HEK293T (cell line): ENCODE measurements around the gene ROS1.

Experiments used
- ARNT ChIP-seq: fragments of 450-650 bp; IDR thresholded peaks from 2 replicates; pipeline ENCODE4 v1.6.1; 2017; ENCODE audit warnings: mild to moderate bottlenecking
- BHLHE40 ChIP-seq: fragments of 450-650 bp; IDR thresholded peaks from 2 replicates; pipeline ENCODE4 v1.6.1; 2016; ENCODE audit warnings: mild to moderate bottlenecking, moderate library complexity, borderline replicate concordance
- ELF4 ChIP-seq: fragments of 450-650 bp; IDR thresholded peaks from 2 replicates; pipeline ENCODE4 v1.6.1; 2017; ENCODE audit warnings: antibody characterized with exemption
- FOXA1 ChIP-seq: fragments of 450-650 bp; IDR thresholded peaks from 2 replicates; pipeline ENCODE4 v1.6.1; 2016; ENCODE audit warnings: mild to moderate bottlenecking
- FOXM1 ChIP-seq: fragments of 450-650 bp; IDR thresholded peaks from 2 replicates; pipeline ENCODE4 v1.6.1; 2017; ENCODE audit warnings: mild to moderate bottlenecking, borderline replicate concordance
- LEF1 ChIP-seq: fragments of 450-650 bp; IDR thresholded peaks from 2 replicates; pipeline ENCODE4 v1.6.1; 2017; ENCODE audit warnings: mild to moderate bottlenecking, borderline replicate concordance
- NFRKB ChIP-seq: fragments of 450-650 bp; IDR thresholded peaks from 2 replicates; pipeline ENCODE4 v1.6.1; 2016; ENCODE audit warnings: mild to moderate bottlenecking, moderate library complexity
- SUZ12 ChIP-seq: fragments of 450-650 bp; IDR thresholded peaks from 2 replicates; pipeline ENCODE4 v1.6.1; 2016; ENCODE audit warnings: mild to moderate bottlenecking
- TARDBP ChIP-seq: fragments of 450-650 bp; IDR thresholded peaks from 2 replicates; pipeline ENCODE4 v1.6.1; 2016

DNA sequence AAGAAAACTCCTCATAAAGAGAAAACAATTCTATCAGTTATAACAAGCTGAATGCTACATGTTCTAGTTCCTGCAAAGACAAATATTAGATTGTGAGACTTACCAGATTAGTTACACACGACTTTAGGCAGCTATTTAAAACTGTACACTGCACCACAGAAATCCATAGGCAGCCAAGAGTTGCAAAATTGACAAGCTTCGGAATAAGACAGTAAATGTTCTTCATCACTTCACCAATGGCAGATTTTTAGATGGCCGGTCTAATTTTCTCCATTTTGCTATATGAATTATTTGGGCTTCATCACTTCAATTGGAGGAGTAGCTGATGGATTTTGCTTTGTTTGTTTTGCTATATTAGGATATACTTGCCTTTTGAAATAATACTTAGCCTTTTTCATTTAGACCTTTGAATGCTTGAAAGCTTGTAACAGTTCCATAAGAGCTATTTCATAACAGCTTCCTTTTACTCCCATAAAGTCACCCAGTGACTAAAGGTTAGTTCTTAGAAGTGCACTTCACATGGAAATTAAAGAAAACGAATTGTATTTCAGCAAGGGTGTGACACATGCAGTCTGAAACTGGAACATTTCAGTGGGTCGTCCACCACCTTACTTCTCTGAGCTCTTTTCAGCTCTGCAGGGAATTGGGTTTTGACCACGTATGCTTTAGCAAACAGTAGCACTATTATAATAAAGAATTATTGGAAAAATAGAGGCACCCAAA is at the start of gene ROS1:
- TF ChIP-seq LEF1: no peak
- no peak for TF ChIP-seq NFRKB
- no peak for TF ChIP-seq ARNT
- TF ChIP-seq FOXA1: no peak
- TF ChIP-seq TARDBP: no peak
- no peak for TF ChIP-seq SUZ12
- TF ChIP-seq FOXM1: no peak
- no peak for TF ChIP-seq ELF4
- no peak for TF ChIP-seq BHLHE40
